GM18868 (cell line): ENCODE results near the gene FOXN3.

Experiments used
- ATAC-seq: cut with Tn5 transposase; IDR thresholded peaks from one replicate; pipeline ENCODE4 v1.9.1; 2021; ENCODE audit warnings: mild to moderate bottlenecking, moderate library complexity; ENCODE audit not compliant: unreplicated experiment

The FOXN3 gene

GRCh38 chr14:89384636-89385035 is 32.4 kb downstream of the FOXN3 start:
- no peak for ATAC-seq

- peak; percentile 80 for ATAC-seq
Measured at GRCh38 chr14:89384023-89384422, 33.0 kb downstream of the FOXN3 start.

DNA sequence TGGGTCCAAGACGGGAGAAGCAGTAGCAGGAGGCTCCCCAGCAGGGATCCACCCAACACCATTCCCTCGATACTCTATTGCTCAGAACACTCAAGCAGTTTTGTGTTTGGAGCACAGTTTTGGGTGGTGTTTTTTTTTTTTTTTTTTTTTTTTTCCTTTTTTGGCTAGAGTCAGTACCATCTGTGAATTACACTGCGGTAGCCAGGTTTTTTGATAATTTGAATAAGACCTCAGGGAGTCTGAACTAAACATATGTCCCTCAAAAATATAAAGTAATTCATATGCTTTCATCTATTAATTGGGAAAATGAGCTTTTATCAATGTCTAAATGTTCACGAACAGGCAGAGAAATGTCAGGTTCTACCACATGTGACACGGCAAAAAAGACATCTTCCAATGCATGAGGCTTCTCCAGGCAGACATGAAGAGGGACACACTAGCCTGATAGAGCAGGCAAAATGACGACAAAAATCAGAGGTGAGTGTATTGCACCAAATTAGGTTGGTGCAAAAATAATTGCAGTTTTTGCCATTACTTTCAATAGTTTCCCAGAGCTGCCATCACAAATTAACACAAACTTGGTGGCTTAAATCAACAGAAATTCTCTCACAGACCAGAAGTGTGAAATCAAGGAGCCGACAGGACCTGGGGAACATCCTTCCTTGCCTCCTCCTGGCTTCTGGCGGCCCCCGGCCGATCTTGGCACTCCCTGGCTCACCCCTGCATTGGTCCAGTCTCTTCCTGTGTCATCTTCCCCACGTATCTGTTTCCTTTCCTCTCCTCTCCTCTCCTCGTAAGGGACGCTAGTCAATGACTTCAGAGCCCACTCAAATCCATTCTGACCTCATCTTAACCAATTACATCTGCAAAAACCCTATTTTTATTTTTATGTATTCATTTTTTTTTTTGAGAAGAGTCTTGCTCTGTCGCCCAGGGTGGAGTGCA is 33.9 kb downstream of the FOXN3 start:
- ATAC-seq, result no peak

DNA sequence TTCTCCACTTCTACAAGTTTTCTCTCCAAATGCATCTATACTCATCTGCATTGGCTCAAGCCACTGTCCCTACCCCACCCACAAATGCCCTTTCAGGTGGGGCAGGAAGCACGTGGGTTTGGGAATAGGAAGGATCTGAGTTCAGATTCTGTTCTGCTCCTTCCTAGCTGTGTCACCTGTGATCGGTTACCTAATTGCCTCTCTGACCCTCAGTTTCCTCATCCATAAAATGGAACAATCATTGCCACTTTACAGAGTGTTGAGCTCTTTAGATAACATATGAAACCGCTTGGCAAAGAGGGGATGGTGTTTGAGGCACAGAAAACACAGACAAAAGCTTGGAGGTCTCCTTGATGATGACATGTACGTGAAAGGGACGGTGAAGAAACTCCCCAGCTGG is 34.5 kb downstream of the FOXN3 start:
- no peak for ATAC-seq

- no peak for ATAC-seq
Measured at GRCh38 chr14:89379891-89380820, 36.9 kb downstream of the FOXN3 start.

- no peak for ATAC-seq
Measured at GRCh38 chr14:89379006-89379405, 38.0 kb downstream of the FOXN3 start.

- ATAC-seq, result peak; percentile 98
Measured at GRCh38 chr14:89378119-89378518, 38.9 kb downstream of the FOXN3 start.

- no peak for ATAC-seq
Measured at GRCh38 chr14:89377544-89377943, 39.5 kb downstream of the FOXN3 start.

- ATAC-seq, result no peak
Measured at GRCh38 chr14:89374908-89375307, 42.1 kb downstream of the FOXN3 start.

DNA sequence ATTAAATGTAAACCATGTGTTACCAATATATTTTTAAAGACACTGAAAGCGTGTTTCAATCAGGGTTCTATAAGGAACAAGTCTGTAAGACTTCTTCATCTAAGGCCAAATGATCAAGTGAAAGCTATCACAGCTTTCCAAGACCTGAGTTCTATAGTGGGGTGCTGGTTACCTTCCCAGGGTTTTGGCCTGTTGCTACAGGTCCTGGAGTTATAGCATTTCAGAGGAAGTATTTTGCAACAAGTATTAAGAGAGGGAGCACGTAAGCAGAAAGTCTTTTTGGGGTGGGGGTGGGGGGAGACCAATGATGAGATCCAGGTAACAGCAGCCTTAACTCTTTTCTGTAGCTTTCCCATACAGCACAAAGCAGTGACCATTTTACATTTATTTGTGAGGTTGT is 43.8 kb downstream of the FOXN3 start:
- no peak for ATAC-seq

DNA sequence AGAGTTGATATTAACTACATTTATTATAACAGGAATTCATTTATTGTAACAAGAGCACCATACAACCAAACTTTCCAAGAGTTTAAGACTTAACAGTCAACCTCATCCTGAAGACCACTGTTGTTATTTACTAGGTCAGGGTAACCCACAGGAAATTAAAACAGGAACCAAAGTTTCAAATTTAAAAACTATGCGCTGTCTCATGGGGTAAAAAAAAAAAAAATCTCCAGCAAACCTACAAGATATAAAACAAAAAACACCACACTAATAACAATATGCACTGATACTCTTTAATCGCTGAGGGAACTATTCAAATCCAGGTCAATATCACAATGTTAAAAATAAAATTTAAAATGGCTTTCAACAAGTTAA is 44.5 kb downstream of the FOXN3 start:
- ATAC-seq, result no peak

DNA sequence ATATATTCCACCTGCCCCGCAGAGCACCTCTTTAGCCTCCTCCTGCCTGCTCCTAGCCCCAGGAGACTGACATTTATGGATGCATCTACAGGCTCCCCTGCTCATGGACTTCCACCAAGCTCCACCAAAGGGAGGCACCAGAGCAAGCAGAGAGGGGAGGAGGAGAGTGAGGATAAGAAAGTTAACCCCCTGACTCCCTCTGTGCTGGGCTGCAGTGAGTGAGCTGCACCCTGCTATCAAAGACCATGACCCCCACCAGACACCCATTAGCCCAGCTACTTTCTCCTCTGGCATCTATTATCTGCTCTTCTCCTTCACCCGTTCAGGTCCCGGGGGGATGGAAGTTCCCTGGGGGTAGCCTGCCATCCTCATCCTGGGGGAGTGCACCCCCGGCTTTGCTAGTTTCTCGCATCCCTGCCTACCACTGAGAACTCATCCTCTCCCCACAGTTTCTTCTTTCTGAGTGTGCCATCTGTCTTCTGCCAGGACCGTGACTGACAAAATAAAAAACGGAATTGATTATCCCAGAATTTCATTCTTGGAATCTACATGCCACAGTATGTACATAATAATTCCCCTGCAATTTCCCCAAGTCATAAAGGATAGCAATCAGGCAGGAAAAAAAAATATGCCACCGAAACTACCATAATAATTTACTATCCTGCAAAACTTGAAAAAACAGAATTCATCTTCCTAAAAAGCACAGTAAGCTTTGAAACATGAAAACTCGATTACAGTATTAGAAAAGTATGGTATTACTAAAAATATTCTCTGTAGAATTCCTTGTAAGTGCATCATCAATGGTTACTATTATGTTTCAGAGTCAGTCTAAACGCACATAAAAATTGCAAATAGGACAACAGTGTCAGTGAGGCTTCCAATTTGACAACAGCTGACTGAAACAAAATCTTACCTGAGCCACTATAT is 45.2 kb downstream of the FOXN3 start:
- ATAC-seq, result no peak

GRCh38 chr14:89370781-89371180 is 46.3 kb downstream of the FOXN3 start:
- ATAC-seq, result no peak

- ATAC-seq, result no peak
Measured at GRCh38 chr14:89370381-89370780, 46.7 kb downstream of the FOXN3 start.

GRCh38 chr14:89369656-89370055 is 47.4 kb downstream of the FOXN3 start:
- ATAC-seq, result no peak

DNA sequence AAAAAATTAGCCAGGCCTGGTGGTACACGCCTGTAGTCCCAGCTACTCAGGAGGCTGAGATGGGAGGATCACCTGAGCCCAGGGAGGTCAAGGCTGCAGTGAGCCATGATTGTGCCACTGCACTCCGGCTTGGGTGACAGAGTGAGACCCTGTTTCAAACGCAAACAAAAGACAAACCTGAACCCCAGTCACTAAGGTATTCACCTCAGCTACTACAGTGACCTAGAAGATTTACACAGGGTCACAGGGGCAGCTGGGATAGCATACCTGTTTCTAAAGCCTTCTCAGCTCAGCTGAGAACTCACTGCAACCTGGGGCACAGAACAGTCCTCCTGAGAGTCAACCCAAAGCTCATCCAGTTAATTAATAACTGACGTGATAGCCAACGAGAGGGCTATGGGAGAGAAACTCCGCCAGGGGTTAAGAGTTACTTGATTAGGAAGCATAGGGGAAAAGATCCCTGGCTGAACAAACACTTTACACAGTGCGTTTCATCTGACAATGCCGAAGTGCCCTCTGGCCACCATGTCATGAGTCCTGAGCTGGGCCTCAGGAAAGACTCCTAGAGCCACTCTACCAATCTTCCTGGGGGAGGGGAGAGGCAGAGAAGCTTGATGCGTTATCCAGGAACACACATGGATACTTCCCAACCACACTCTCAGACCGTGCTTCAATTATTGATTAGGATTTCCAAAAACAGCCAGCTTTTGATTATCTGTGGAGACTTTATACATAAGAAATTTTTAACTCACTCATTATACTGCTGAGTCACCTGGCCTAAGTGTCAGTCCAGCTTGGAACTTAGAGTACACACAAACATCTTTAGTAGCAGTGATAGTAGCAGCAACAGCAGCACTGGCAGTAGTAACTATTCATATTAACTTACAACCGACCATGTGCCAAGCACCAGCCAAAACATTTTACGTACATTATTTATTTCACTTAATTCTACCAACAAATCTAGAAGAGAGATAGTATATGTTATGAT is 48.2 kb downstream of the FOXN3 start:
- no peak for ATAC-seq

GRCh38 chr14:89367779-89368120 is 49.3 kb downstream of the FOXN3 start:
- no peak for ATAC-seq

DNA sequence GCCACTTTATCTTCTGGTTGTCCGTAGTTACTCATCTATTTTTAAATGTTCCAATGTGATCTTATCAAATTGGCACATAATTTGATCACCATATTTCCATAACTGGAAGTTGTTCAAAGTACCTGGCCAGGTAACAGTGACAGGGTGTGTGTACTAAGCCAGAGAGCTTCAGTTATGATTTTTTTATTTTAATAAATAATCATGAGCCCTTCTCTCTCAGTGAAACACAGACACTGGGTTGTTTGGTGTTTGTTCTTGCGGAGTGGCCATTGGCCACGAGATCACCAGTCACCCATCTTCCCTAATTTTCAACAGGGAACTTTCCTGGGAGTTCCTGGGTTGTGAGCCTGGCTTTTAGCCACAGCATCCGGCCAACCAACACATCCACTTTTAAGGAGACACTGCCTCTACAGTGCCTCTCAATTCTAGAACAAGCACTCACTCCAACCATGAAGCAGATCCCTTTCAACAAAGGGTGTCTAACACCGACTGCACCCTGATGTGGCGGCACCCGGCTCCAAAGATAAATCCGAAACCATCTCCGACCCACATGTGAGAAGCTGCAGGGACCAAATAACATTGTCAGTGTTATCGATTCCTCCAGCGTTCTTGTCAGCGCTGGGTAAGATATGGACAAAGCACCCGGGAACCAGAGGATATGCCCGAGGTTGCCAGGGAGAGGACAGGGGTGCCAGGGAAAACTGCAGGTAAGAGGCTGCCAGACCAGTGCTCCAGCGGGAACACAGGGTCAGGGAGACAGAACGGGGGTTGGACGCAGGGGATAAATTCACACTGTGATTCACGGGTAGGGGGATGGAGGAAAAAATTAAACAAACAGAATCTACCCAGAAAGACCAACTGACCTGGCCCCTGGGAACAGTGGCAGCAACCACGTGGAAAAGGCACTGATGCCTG is 49.9 kb downstream of the FOXN3 start:
- no peak for ATAC-seq
